GM23338 (cell line): ENCODE data around the gene CH25H. TPM values are rescaled to one million over a fixed set of nuclear protein-coding genes. Genes with fewer than 3 reads are reported as not detected.

Experiments
- ATAC-seq: fragments of 200-7000 bp; cut with Tn5 transposase; 3 replicates; pipeline ENCODE4 v1.9.1; 2020
- DNase-seq: peaks from one replicate; pipeline ENCODE4 v3.0.0-alpha.2; 2015; ENCODE audit warnings: low spot score
- H2AFZ ChIP-seq: fragments of 200-600 bp; sonication (generic); 2 replicates; pipeline ENCODE4 v1.8.0; 2016; ENCODE audit warnings: antibody characterized with exemption, mild to moderate bottlenecking, moderate library complexity
- H3F3A ChIP-seq: fragments of 200-600 bp; sonication (generic); replicated peaks from 2 replicates; pipeline ENCODE4 v1.8.0; 2017; ENCODE audit warnings: antibody characterized with exemption, mixed run types, low read depth
- H3K27ac ChIP-seq: fragments of 200-600 bp; sonication (generic); 2 replicates; pipeline ENCODE4 v1.6.1; 2016; ENCODE audit warnings: low read depth
- H3K27me3 ChIP-seq: fragments of 200-600 bp; sonication (generic); 2 replicates; pipeline ENCODE4 v1.8.0; 2016; ENCODE audit warnings: mild to moderate bottlenecking, mixed run types, moderate library complexity; ENCODE audit not compliant: insufficient read depth
- H3K36me3 ChIP-seq: fragments of 200-600 bp; sonication (generic); 2 replicates; pipeline ENCODE4 v1.8.0; 2016; ENCODE audit warnings: mild to moderate bottlenecking; ENCODE audit not compliant: insufficient read depth
- H3K4me1 ChIP-seq: fragments of 200-600 bp; sonication (generic); 2 replicates; pipeline ENCODE4 v1.8.0; 2016; ENCODE audit warnings: mild to moderate bottlenecking, moderate library complexity; ENCODE audit not compliant: insufficient read depth
- H3K4me2 ChIP-seq: fragments of 200-600 bp; sonication (generic); 2 replicates; pipeline ENCODE4 v1.7.1; 2017; ENCODE audit warnings: mixed run types
- H3K4me3 ChIP-seq: fragments of 200-600 bp; sonication (generic); 2 replicates; pipeline ENCODE4 v1.6.1; 2016; ENCODE audit warnings: mixed run types
- H3K79me2 ChIP-seq: fragments of 200-600 bp; sonication (generic); replicated peaks from 2 replicates; pipeline ENCODE4 v1.8.0; 2017; ENCODE audit warnings: mild to moderate bottlenecking; ENCODE audit not compliant: insufficient read depth
- H3K9me2 ChIP-seq: fragments of 200-600 bp; sonication (generic); 2 replicates; pipeline ENCODE4 v1.8.0; 2017; ENCODE audit not compliant: insufficient read depth
- H4K20me1 ChIP-seq: fragments of 200-600 bp; sonication (generic); replicated peaks from 2 replicates; pipeline ENCODE4 v1.8.0; 2017; ENCODE audit warnings: mild to moderate bottlenecking; ENCODE audit not compliant: insufficient read depth
- H3K27ac Mint-ChIP-seq: 2 replicates; pipeline ENCODE4 v1.8.0; 2020; ENCODE audit warnings: inconsistent platforms, mild to moderate bottlenecking, moderate library complexity, mixed read lengths
- H3K27me3 Mint-ChIP-seq: 3 replicates; pipeline ENCODE4 v1.8.0; 2022; ENCODE audit warnings: low read depth, mild to moderate bottlenecking, moderate library complexity, mixed read lengths, inconsistent platforms; ENCODE audit not compliant: insufficient read depth, poor library complexity
- H3K36me3 Mint-ChIP-seq: 3 replicates; pipeline ENCODE4 v1.8.0; 2021; ENCODE audit warnings: low read depth, mild to moderate bottlenecking, inconsistent platforms, moderate library complexity, mixed read lengths
- H3K4me1 Mint-ChIP-seq: 3 replicates; pipeline ENCODE4 v1.8.0; 2020; ENCODE audit warnings: mild to moderate bottlenecking, inconsistent platforms, mixed read lengths
- H3K4me3 Mint-ChIP-seq: 3 replicates; pipeline ENCODE4 v1.8.0; 2021; ENCODE audit warnings: moderate library complexity, mild to moderate bottlenecking, inconsistent platforms, mixed read lengths
- H3K9me3 Mint-ChIP-seq: 3 replicates; pipeline ENCODE4 v1.8.0; 2020; ENCODE audit warnings: moderate library complexity, mild to moderate bottlenecking, inconsistent platforms, mixed read lengths
- CTCF ChIP-seq, 2 experiments: fragments of 200-600 bp in 1 of 2; sonication (generic) in 1 of 2; conservative IDR thresholded peaks; 2 replicates each; pipeline versions ENCODE4 v1.5.1 to v1.6.1; 2016 to 2017; ENCODE audit warnings: antibody characterized with exemption in 2 of 2, low read depth in 2 of 2, mild to moderate bottlenecking in 2 of 2, moderate library complexity in 1 of 2
- ETS1 ChIP-seq: IDR thresholded peaks from 2 replicates; pipeline ENCODE4 v1.6.1; 2016; ENCODE audit warnings: antibody characterized with exemption
- JUNB ChIP-seq: IDR thresholded peaks from one replicate; pipeline ENCODE4 v1.6.1; 2016; ENCODE audit warnings: antibody characterized with exemption; ENCODE audit not compliant: unreplicated experiment
- POLR2AphosphoS5 ChIP-seq: IDR thresholded peaks from 2 replicates; pipeline ENCODE4 v1.6.1; 2016; ENCODE audit warnings: antibody characterized with exemption, low read depth
- REST ChIP-seq: IDR thresholded peaks from one replicate; pipeline ENCODE4 v1.6.1; 2018; ENCODE audit warnings: antibody characterized with exemption; ENCODE audit not compliant: unreplicated experiment
- ZNF114 ChIP-seq: fragments of 250-450 bp; sonication (Bioruptor Pico); IDR thresholded peaks from 2 replicates; pipeline ENCODE4 v1.5.0; 2020; ENCODE audit warnings: mild to moderate bottlenecking, moderate library complexity
- ZNF331 ChIP-seq: fragments of 250-450 bp; sonication (Bioruptor Pico); IDR thresholded peaks from 2 replicates; pipeline ENCODE4 v1.5.0; 2020; ENCODE audit warnings: low read depth, mild to moderate bottlenecking, moderate library complexity
- ZNF462 ChIP-seq: fragments of 250-450 bp; sonication (Bioruptor Pico); IDR thresholded peaks from 2 replicates; pipeline ENCODE4 v1.5.0; 2020; ENCODE audit warnings: mild to moderate bottlenecking, moderate library complexity
- polyA plus RNA-seq: library from polyadenylated mRNA; unstranded; fragments of >200 nt; fragmentation: Nextera tagmentation; extraction: Ambion mirVana; gene quantifications from 2 replicates; pipeline ENCODE4 v1.2.1, GENCODE V29; 2016
- total RNA-seq: library from RNA; depleted of rRNA; stranded (reverse); fragments of >200 nt; shearing (Covaris generic); gene quantifications from 2 replicates; pipeline ENCODE4 v1.2.3, GENCODE V29; 2014

Gene CH25H
- total and polyA plus RNA-seq, 2 experiments from 2014 or later = 1.3 to 1.7 TPM

GRCh38 chr10:89216056-89216455, 8.9 kb upstream of the CH25H start:
- DNase-seq = no peak
- Mint-ChIP-seq H3K4me1 (peaks cover 14% of the 10 kb centered on the region), H3K27ac (no peak overlapping the region), H3K9me3 (no peaks in the 10 kb centered on the region; the same call in 2 of the 3 replicates), H3K27me3 (peaks cover 4% of the 10 kb centered on the region), H3K4me3 (no peak overlapping the region), H3K36me3 (no peaks in the 10 kb centered on the region)
- ATAC-seq = no peak
- Histone ChIP-seq H3K36me3 (no peaks in the 10 kb centered on the region), H3K9me2 (no peaks in the 10 kb centered on the region), H3K4me1 (peaks cover 6% of the 10 kb centered on the region), H3K79me2 (no peaks in the 10 kb centered on the region), H3K4me3 (no peak overlapping the region), H3F3A (no peaks in the 10 kb centered on the region), H3K27ac (no peak overlapping the region), H3K4me2 (no peak overlapping the region), H2AFZ (no peak overlapping the region), H3K27me3 (no peaks in the 10 kb centered on the region), H4K20me1 (no peaks in the 10 kb centered on the region)
- TF ChIP-seq ETS1 (no peak), CTCF (conservative IDR thresholded peaks at IDR 0.05; ENCODE audit: low read depth in 2 of 2) (no peak), POLR2AphosphoS5 (no peak), ZNF114 (CRISPR knock-in tag) (no peak)

DNA sequence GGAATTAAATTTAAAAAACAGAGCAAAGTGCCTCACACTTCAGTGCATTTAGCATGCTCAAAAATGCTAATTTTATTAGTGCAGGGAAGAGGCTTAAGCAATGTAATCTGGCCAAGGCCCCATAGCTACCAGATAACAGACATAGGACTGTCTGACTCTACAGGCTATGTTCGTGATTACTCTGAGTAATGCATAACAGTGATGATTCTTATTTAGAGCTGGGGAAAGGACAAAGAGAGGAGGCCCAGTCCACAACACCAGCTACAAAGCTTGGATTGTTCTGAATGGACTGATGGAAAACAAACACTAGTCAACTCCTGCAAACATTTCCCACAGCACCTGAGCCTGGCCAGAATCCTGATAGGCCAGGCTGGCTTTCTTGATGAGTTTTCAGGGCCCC, 8.4 kb upstream of the CH25H start:
- Histone ChIP-seq H3K79me2 (no peaks in the 10 kb centered on the region), H4K20me1 (no peaks in the 10 kb centered on the region), H3K27me3 (no peaks in the 10 kb centered on the region), H3K4me1 (0 out of 2 replicates have a peak, but pooled peaks cover under 1% of the 10 kb centered on the region), H2AFZ (no peak overlapping the region), H3K4me2 (no peak overlapping the region), H3K4me3 (no peak overlapping the region), H3K36me3 (no peaks in the 10 kb centered on the region), H3K27ac (no peak overlapping the region), H3K9me2 (no peaks in the 10 kb centered on the region), H3F3A (no peaks in the 10 kb centered on the region)
- no peak overlapping the region for H3K4me3 Mint-ChIP-seq
- peaks cover 7% of the 10 kb centered on the region for H3K27me3 Mint-ChIP-seq
- no peaks in the 10 kb centered on the region; the same call in 2 of the 3 replicates for H3K9me3 Mint-ChIP-seq
- peaks cover 9% of the 10 kb centered on the region for H3K4me1 Mint-ChIP-seq
- H3K27ac Mint-ChIP-seq = no peak overlapping the region
- H3K36me3 Mint-ChIP-seq = no peaks in the 10 kb centered on the region
- ATAC-seq = no peak
- DNase-seq = no peak
- TF ChIP-seq REST (no peak), ZNF331 (CRISPR knock-in tag) (no peak), ZNF114 (CRISPR knock-in tag) (no peak), ETS1 (no peak), JUNB (no peak), ZNF462 (no peak)
